Keratinocyte (primary cell): ENCODE measurements around the gene SAMD3. TPM values are rescaled to one million over a fixed set of nuclear protein-coding genes. Genes with fewer than 3 reads are reported as not detected.

Experiments used
- DNase-seq: peaks from one replicate; pipeline ENCODE4 v3.0.0-alpha.2; 2011; ENCODE audit warnings: low read depth, missing footprints, low spot score
- FAIRE-seq: peaks from 2 replicates; lab custom pipeline; 2011; peaks lifted over from hg19 to GRCh38; lab: Jason Lieb, UNC
- H2AFZ ChIP-seq: 2 replicates; pipeline ENCODE4 v1.6.0; 2012; ENCODE audit warnings: low read length, control low read depth, inconsistent platforms; ENCODE audit not compliant: control insufficient read depth
- H3K27ac ChIP-seq: 2 replicates; pipeline ENCODE4 v1.5.1; 2011; ENCODE audit warnings: low read length; ENCODE audit not compliant: control insufficient read depth, insufficient read depth
- H3K27me3 ChIP-seq: 3 replicates; pipeline ENCODE4 v1.6.0; 2011; ENCODE audit warnings: low read length; ENCODE audit not compliant: control insufficient read depth, insufficient read depth; ENCODE audit errors: extremely low read depth
- H3K36me3 ChIP-seq, 2 experiments: 2 replicates in 1 of 2; 3 replicates in 1 of 2; pipeline ENCODE4 v1.5.1; 2011; ENCODE audit warnings: low read length in 2 of 2, mild to moderate bottlenecking in 1 of 2; ENCODE audit not compliant: control insufficient read depth in 2 of 2, insufficient read depth in 2 of 2; ENCODE audit errors: extremely low read depth in 1 of 2
- H3K4me1 ChIP-seq: 3 replicates; pipeline ENCODE4 v1.5.1; 2011; ENCODE audit warnings: low read length; ENCODE audit not compliant: control insufficient read depth, insufficient read depth; ENCODE audit errors: extremely low read depth
- H3K4me2 ChIP-seq: 3 replicates; pipeline ENCODE4 v1.6.0; 2011; ENCODE audit warnings: low read depth, low read length; ENCODE audit not compliant: control insufficient read depth, insufficient read depth; ENCODE audit errors: extremely low read depth
- H3K4me3 ChIP-seq, 3 experiments: fragments of 200-600 bp in 1 of 3; sonication (generic) in 1 of 3; 2 replicates in 2 of 3; 3 replicates in 1 of 3; pipeline ENCODE4 v1.5.1; 2011 to 2016; ENCODE audit warnings: low read length in 3 of 3, mild to moderate bottlenecking in 3 of 3, control low read depth in 2 of 3, inconsistent platforms in 1 of 3, low read depth in 1 of 3, mixed read lengths in 1 of 3, mixed run types in 1 of 3, moderate library complexity in 1 of 3; ENCODE audit not compliant: control insufficient read depth in 2 of 3, insufficient read depth in 2 of 3; ENCODE audit errors: extremely low read depth in 1 of 3
- H3K79me2 ChIP-seq: 2 replicates; pipeline ENCODE4 v1.6.0; 2012; ENCODE audit warnings: low read length; ENCODE audit not compliant: control insufficient read depth, insufficient read depth
- H3K9ac ChIP-seq: 3 replicates; pipeline ENCODE4 v1.6.0; 2011; ENCODE audit warnings: low read length; ENCODE audit not compliant: control insufficient read depth, insufficient read depth; ENCODE audit errors: extremely low read depth
- H3K9me1 ChIP-seq: 3 replicates; pipeline ENCODE4 v1.6.0; 2011; ENCODE audit warnings: low read length; ENCODE audit not compliant: control insufficient read depth, insufficient read depth; ENCODE audit errors: extremely low read depth
- H3K9me3 ChIP-seq: 2 replicates; pipeline ENCODE4 v1.5.1; 2012; ENCODE audit warnings: low read depth, low read length; ENCODE audit not compliant: control insufficient read depth
- H4K20me1 ChIP-seq: 3 replicates; pipeline ENCODE4 v1.6.0; 2011; ENCODE audit warnings: low read length; ENCODE audit not compliant: control insufficient read depth, insufficient read depth; ENCODE audit errors: extremely low read depth
- CTCF ChIP-seq, 3 experiments: IDR thresholded peaks in 1 of 3; conservative IDR thresholded peaks in 1 of 3; optimal IDR thresholded peaks in 1 of 3; 2 replicates in 2 of 3; 3 replicates in 1 of 3; pipeline versions ENCODE3 to v1.5.1; 2011; ENCODE audit warnings: low read length in 3 of 3, mild to moderate bottlenecking in 3 of 3, moderate library complexity in 2 of 3, control low read depth in 1 of 3, inconsistent platforms in 1 of 3; ENCODE audit not compliant: insufficient read depth in 2 of 3; ENCODE audit errors: extremely low read depth in 1 of 3
- EZH2 ChIP-seq: IDR thresholded peaks from one replicate; pipeline ENCODE4 v1.6.1; 2012; ENCODE audit warnings: inconsistent platforms, mild to moderate bottlenecking, low read length, moderate library complexity
- dilution Hi-C: fragments of 300-500 bp; cut with MboI; formaldehyde crosslinking; loops from one replicate; pipeline ENCODE4 v1.7.0; 2020; ENCODE audit warnings: low sequenced_read_pairs; ENCODE audit not compliant: extremely low pct_ligation_motif_present
- polyA plus RNA-seq, 5 experiments: library from polyadenylated mRNA; depleted of rRNA in 3 of 5; stranded (reverse) in 3 of 5; stranded (forward) in 1 of 5; unstranded in 1 of 5; fragments of >200 nt; gene quantifications; 1 replicate in 1 of 5; 2 replicates in 3 of 5; 3 replicates in 1 of 5; pipeline versions ENCODE4 v1.2.1 to v1.2.3, GENCODE V29; 2011 to 2012; ENCODE audit warnings: missing spikeins in 2 of 5, low read depth in 1 of 5, low replicate concordance in 1 of 5

The SAMD3 gene
- polyA plus RNA-seq, 1 donor (not counting 4 experiments of a cell fraction or from before 2014, with no cell fraction given): 5.4 TPM

- dilution Hi-C loops: no loop called here
- no peak for TF ChIP-seq EZH2
- TF ChIP-seq CTCF (optimal IDR thresholded peaks at IDR 0.05 in 1 of 3, IDR thresholded peaks at IDR 0.05 in 1 of 3, conservative IDR thresholded peaks at IDR 0.05 in 1 of 3; ENCODE audit: extremely low read depth in 1 of 3, insufficient read depth in 2 of 3, low read length in 3 of 3): no peak
- FAIRE-seq: peak; percentile 72
- DNase-seq: no peak
- H3K4me3 ChIP-seq: peak overlapping the region in 2 of 3 experiments; percentile 24 to 43
- no peaks in the 10 kb centered on the region for H3K79me2 ChIP-seq
- H3K9ac ChIP-seq: no peak overlapping the region
- peaks cover 17% of the 10 kb centered on the region for H3K4me1 ChIP-seq
- H3K27ac ChIP-seq: no peak overlapping the region
- peak overlapping the region; percentile 40 for H2AFZ ChIP-seq
- H4K20me1 ChIP-seq: no peaks in the 10 kb centered on the region
- H3K4me2 ChIP-seq: peak overlapping the region; percentile 56
- no peaks in the 10 kb centered on the region for H3K9me3 ChIP-seq
- H3K27me3 ChIP-seq: no peaks in the 10 kb centered on the region
- H3K9me1 ChIP-seq: peaks cover 2% of the 10 kb centered on the region
- H3K36me3 ChIP-seq: peaks cover 0 to 6% of the 10 kb centered on the region in 2 experiments
These were observed 92.9 kb downstream of the SAMD3 start for GRCh38 chr6:130129762-130130246.

- DNase-seq: no peak
- no peak overlapping the region for H3K4me2 ChIP-seq
- TF ChIP-seq CTCF (optimal IDR thresholded peaks at IDR 0.05 in 1 of 3, IDR thresholded peaks at IDR 0.05 in 1 of 3, conservative IDR thresholded peaks at IDR 0.05 in 1 of 3; ENCODE audit: extremely low read depth in 1 of 3, insufficient read depth in 2 of 3, low read length in 3 of 3) (no peak), EZH2 (no peak)
- no peaks in the 10 kb centered on the region for H3K79me2 ChIP-seq
- peaks cover 0 to 3% of the 10 kb centered on the region in 2 experiments for H3K36me3 ChIP-seq
- no peak overlapping the region for H3K4me3 ChIP-seq
- H3K9me3 ChIP-seq: no peaks in the 10 kb centered on the region
- peaks cover 17% of the 10 kb centered on the region for H3K4me1 ChIP-seq
- H4K20me1 ChIP-seq: no peaks in the 10 kb centered on the region
- H3K9ac ChIP-seq: no peak overlapping the region
- H3K9me1 ChIP-seq: peaks cover 2% of the 10 kb centered on the region
- no peak overlapping the region for H2AFZ ChIP-seq
- dilution Hi-C loops: no loop called here
- no peak for FAIRE-seq
- H3K27me3 ChIP-seq: no peaks in the 10 kb centered on the region
- no peak overlapping the region for H3K27ac ChIP-seq
These were observed 94.4 kb downstream of the SAMD3 start for GRCh38 chr6:130128326-130128725.
